GDM1 (cell line): Measurements from ENCODE around the gene TXNRD3.

Source experiments
- DNase-seq: peaks from one replicate; lab custom pipeline; 2025; lab: John Stamatoyannopoulos, UW

TXNRD3 gene

DNA sequence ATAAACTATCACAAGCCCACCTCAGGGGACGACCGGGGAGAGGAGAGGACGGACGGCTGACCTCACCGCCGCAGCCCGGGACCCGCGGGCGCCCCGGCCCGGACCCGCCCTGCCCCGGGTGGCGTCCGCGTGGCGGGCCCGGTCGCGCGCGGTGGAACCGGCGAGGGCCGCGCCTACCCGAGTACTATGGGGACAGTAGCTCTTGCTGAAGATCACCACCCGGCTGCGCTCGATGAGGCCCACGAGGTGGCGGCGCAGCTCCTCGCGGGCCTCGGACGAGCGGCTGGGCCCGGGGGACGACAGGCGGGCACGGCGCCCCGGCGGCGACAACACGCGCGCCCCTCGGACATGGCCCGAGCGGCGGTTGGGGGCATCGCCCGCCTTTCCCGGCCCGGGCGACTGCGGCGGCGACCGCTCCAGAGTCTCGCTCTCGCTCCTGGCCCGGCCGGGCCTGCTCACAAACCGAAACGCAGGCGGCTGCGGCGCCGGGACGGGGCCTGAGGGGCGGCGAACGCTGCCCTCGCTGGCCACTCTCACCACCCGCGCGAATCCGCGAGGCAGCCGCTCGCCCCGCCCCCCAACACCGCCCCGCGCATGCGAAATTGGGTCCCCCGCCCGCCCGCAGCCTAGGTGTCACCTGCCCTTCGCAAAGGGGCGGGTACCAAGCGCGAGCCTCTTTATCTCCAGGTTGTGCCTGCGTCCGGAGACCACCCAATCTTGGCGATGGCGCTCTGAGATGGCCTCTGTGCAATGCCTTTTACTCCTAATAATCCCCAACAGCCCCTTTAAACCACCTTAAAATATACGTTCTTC, at the start of gene TXNRD3:
TXNRD3 (minus strand) TSS at position 554 of the 813 bp plus-strand sequence.
- peak; percentile 52 for DNase-seq

GRCh38 chr3:126703512-126704493, 48.9 kb upstream of the TXNRD3 start, which contains the start of gene CHCHD6:
Gene CHCHD6 (plus strand): TSS chr3:126704240. CDS start chr3:126704313, 73 bp downstream.
- DNase-seq = peak; percentile 92

DNA sequence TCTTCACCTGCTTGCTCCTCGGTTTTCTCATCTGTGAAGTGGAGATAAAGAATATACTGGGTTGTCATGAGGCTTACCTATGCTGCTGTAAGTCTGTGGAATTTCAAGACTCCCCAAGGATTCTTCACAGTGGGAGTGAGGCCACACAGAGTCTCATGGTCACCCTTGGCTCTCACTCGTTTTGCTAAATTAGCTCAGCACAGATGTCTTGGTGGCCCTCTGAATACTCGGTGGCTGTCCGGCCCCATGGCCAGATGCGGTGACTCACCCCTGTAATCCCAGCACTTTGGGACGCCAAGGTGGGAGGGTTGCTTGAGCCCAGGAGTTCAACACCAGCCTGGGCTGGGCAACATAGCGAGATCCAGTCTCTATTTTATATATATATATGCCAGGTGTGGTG, 44.1 kb upstream of the TXNRD3 start:
- no peak for DNase-seq

DNA sequence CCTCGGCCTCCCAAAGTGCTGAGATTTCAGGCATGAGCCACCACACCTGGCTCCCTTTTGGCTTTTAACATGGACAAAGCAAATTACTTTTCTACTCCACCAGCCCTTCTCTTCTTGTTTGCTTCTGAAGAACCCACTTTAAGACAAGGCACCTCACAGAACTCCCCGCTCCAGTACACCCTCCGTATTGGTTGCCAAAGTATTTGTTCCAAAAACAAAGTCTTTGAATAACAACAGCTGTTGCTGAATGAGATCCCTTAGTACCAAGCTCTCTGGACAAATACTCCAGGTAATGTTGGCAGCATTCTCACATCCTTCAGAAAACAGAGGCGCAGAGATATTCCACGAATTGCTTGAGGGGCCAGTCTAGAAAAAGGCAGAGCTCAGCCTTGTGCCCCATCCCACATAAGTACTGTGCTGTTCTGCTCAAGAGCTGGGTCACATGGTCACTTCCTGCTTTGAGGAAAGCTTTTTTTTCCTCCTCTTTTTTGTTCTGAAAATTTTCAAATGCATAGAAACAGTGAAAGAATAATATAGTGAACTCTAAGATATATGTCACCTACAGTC, 41.9 kb upstream of the TXNRD3 start:
- no peak for DNase-seq

GRCh38 chr3:126693921-126694320, 39.0 kb upstream of the TXNRD3 start:
- DNase-seq = no peak

DNA sequence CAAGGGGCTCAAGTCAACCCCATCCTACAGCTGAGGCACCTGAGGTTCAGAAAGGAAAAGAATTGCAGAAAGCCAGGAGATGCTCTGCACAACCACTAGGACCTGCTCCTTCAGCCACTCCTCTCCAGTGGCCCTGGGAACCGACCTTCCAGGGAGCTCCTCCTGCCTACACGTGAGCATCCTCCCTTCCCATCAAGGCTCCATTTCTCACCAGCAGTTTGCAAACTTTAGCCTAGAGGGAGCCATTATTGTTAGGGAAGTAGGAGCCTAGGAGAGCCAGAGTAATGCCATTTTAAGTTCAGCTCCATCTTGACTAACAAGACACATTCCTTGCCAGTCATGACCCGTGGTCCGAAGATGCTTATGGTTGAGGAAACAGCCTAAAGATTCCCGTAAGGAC, 37.9 kb upstream of the TXNRD3 start:
- no peak for DNase-seq

DNA sequence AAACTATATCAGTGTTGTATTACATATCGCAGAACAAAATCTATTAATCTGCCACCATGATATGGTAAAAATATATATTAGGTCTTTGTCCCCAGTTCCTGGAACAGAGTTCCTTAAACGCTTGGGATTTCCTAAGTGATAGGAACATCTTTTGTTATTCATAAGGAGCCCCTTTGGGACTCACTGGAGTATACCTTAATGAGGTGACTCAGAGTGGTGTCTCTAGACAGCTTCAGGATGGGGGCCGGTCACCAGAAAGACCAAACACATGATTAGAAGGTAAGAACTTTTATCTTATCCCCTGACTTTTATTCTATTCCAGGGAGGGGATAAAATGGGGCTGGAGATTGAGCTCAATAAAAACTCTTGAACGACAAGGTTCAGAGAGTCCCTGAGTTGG, 36.8 kb upstream of the TXNRD3 start:
- DNase-seq = no peak

DNA sequence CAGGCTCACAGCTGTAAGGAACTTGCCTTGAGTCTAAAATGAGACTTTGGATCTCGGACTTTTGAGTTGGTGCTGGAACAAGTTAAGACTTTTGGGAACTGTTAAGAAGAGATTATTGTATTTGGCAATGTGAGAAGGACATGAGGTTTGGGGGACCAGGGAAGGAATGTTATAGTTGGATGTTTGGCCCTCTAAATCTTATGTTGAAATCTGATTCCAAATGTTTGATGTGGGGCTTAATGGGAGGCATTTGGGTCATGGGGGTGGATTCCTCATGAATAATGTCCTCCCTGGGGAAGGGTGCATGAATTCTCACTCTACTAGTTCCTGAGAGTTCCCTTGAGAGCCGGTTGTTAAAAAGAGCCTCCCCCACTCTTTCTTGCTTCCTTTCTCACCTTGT, 30.6 kb upstream of the TXNRD3 start:
- no peak for DNase-seq

- no peak for DNase-seq
Observed at GRCh38 chr3:126685021-126685420, 30.1 kb upstream of the TXNRD3 start.

GRCh38 chr3:126684218-126684751, 29.4 kb upstream of the TXNRD3 start:
- DNase-seq = no peak

GRCh38 chr3:126683069-126683468, 28.1 kb upstream of the TXNRD3 start:
- DNase-seq = no peak

DNA sequence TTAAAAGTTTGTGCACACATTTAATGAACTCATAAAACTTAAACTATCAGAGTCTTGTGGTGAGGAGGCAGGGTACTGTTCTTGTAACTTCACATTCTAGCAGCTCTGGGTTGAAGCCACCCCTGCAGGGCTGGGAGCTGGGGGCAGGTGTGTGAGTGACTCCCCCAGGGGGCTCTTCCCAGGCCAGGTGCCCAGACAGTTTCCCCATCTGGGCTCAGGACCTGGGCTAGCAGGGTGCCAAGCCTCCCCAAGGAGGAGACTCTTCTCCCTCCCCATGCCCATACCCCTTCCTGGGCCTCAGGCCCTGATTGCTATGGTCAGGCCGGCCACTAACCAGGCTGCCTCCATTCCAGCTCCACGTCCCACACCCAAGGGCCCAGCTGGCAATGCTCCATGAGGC, 27.1 kb upstream of the TXNRD3 start:
- no peak for DNase-seq

GRCh38 chr3:126680667-126681055, 25.7 kb upstream of the TXNRD3 start:
- DNase-seq = no peak

- no peak for DNase-seq
Observed at GRCh38 chr3:126679831-126680666, 25.1 kb upstream of the TXNRD3 start.

DNA sequence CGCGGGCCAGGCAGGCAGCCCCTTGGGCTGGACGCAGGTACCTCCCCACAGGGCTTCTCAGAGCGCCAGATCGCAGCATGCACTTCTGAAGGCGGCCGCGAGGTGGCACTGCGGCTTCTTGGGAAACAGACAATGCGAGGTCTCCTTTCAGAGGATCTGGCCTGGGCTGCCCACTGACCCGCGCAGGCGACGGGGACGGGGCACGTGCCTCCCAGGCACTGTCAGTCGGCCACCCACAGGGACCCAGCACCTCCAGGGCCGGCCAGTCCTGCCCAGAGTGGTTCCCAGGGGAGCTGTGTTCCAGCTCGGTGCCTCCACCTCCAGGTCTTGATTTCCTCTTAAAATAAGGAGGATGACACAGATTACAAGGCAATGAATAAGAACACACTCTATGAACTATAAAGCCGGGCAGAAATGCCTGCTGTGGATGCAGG, 24.4 kb upstream of the TXNRD3 start:
- DNase-seq = peak; percentile 52

DNA sequence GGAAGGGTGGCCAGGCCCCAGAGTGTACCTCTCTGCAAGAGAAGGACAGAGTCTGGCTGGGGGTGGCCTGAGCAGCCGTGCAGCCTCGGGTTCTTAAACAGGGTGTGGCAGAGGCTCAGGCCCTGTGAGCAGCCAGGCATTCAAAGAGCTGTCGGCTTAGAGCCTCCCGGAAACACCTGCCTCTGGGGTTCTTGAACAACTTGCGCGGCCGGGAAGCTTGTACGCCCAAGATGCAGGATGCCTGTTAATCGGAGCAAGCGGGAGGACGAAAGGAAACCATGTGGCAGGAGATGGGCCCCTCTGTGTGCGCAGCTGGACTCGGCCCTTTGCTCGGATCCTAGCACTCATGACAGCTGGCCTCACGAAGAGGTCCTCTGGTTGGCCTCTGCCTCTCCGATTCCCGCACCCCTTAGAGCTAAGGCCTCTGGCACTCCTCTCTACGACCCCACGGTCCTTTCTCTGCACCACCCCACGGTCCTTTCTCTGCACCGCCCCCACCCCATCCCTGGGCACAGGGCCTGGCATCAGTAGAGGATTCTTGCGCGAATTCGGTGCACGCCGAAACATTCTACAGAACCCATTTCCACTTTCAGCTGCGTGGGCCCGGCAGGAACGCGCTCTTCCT, 23.9 kb upstream of the TXNRD3 start:
- no peak for DNase-seq

GRCh38 chr3:126677862-126678503, 23.1 kb upstream of the TXNRD3 start:
- no peak for DNase-seq

- no peak for DNase-seq
Observed at GRCh38 chr3:126676919-126677705, 22.2 kb upstream of the TXNRD3 start.

DNA sequence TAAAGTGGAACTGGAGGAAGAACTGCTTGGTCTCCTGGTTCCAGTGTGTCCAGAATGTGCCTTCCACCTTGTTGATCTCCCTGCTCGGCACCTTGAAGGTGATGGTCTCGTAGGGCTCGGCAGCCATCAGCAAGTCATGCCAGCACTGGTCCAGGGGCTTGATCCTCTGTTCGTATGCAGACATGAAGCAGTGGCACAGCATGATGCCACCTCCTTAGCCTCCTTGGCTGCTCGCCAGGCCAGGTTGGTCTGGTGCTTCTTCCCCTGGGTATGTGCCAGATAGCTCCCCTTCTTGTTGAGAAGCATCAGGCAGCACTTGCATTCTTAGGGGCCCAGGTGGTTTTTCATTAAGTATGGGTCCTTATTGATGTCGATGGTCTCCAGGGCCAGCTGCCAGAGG, 17.8 kb upstream of the TXNRD3 start:
- DNase-seq = no peak
